RWPE1 (cell line): ENCODE data around the gene IFNLR1.
A peak's percentile ranks its signal among the peaks of the same experiment; 100 is the strongest.

ENCODE experiments used
- CTCF ChIA-PET: fragments of 350-600 bp; sonication (Branson Sonifier 250); formaldehyde crosslinking; extraction: SDS; loops from one replicate; lab custom pipeline; 2021; lab: Yijun Ruan, JAX
- POLR2A ChIA-PET: fragments of 400-600 bp; formaldehyde crosslinking; extraction: SDS; loops from one replicate; lab custom pipeline; 2020; ENCODE audit warnings: antibody characterized with exemption; ENCODE audit not compliant: low non-redundant PET; lab: Yijun Ruan, JAX
- DNase-seq: peaks from one replicate; pipeline ENCODE4 v3.0.0; 2012; ENCODE audit warnings: low spot score
- H3K27ac ChIP-seq: fragments of 450-650 bp; 2 replicates; pipeline ENCODE4 v1.5.1; 2017
- TF ChIP-seq, protein P1 (sequence below): fragments of 450-650 bp; conservative IDR thresholded peaks from 2 replicates; pipeline ENCODE4 v1.5.1; 2017; ENCODE audit warnings: low read depth, mild to moderate bottlenecking

IFNLR1 gene

DNA sequence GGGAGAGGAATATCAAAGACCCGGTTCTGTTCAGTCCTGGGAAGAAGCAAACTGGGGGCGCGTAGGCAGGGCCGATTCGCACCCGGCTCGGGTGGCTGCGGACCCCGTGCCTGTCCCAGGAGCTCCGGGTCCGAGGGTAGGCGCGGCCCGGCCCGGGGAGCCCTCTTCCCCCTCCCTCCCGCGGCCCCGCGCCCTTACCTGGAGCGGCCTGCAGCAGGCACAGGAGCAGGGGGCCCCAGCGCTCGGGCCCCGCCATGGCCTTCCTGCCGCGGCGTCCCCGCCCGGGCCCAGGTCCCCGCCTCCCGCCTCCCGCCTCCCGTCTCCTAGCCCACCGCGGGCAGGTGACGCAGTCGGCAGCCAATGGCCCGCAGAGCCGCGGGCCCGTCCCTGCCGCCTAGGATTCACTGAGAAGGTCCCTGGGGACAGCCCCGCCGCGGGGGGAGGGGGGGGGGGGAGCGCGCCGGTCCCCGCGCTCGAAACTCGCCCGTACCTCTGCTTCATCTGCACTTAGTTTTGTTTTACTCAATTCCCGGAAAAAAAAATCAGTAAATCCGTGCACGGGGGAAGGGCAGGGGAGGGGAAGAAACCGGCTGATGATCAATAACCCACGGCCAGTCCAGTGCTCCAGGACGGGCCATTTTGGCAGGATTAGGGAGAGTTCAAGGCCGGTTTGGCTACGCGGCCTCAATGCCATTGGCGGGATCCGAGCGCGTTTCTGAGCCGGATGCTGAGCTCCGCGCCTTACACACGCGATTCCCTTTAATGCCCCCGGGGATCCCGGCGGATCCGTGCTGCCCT, at the start of gene IFNLR1:
Gene IFNLR1, minus strand, starts transcription at position 297 of the 798 bp plus-strand sequence. Its CDS starts 41 bp downstream, at position 256.
- peak within 1 kb of the TSS; percentile 77 for H3K27ac ChIP-seq
- TF ChIP-seq, protein P1, sequence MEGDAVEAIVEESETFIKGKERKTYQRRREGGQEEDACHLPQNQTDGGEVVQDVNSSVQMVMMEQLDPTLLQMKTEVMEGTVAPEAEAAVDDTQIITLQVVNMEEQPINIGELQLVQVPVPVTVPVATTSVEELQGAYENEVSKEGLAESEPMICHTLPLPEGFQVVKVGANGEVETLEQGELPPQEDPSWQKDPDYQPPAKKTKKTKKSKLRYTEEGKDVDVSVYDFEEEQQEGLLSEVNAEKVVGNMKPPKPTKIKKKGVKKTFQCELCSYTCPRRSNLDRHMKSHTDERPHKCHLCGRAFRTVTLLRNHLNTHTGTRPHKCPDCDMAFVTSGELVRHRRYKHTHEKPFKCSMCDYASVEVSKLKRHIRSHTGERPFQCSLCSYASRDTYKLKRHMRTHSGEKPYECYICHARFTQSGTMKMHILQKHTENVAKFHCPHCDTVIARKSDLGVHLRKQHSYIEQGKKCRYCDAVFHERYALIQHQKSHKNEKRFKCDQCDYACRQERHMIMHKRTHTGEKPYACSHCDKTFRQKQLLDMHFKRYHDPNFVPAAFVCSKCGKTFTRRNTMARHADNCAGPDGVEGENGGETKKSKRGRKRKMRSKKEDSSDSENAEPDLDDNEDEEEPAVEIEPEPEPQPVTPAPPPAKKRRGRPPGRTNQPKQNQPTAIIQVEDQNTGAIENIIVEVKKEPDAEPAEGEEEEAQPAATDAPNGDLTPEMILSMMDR = no peak
- DNase-seq = peak; percentile 66
- POLR2A ChIA-PET = interaction anchor here (0.5 kb wide), 1 partner anchor 23 kb away, joined by 3 read pairs; no protein-coding TSS in a partner anchor
- CTCF ChIA-PET = interaction anchor here (0.5 to 2.1 kb wide), 11 partner anchors 8 to 637 kb away, joined by 3 to 10 read pairs (median 4); partner anchors contain the start of gene NIPAL3

DNA sequence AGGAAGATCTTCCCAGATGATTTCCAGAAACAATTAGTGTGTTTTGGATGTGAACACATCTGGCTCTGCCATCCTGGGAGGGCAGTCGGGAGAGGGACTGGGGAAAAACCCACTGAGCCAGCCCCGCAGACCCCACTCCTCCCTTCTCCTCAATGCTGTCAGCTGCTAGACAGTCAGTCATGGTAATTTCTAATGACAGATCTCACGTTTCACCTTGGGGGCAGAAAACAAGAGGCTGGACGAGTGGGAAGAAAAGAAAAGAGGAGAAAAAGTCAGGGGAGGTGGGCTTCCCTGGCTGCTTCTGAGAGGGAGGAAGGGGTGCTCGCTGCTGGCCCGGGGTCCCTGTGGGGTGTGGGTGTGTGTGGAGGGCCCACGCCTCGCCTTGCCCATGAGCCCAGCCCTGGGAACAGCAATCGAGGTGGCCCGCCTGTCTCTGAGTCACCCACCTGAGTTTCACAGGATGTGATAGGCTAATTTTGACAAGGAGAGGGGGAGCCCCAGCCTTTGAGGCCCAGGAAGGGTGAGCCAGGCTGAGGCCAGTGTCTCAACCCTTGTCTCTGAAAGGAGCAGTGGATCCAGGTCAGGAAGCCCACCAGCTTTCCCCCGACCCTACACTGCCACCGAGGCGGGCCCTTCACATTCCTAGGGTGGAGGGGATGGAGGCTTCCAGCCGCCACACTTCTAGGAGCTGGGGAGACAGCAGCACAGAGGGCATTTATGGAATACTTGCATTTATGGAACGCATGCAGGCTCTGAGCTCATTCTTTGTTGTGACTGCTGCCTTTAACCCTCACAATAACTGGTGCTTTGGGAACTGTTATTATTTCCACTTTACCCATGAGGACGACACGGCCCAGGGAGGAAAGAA, 49.1 kb upstream of the IFNLR1 start:
- DNase-seq = peak; percentile 84
- CTCF ChIA-PET = interaction anchor here (1.3 to 1.4 kb wide), 2 partner anchors 34 to 155 kb away, joined by 3 to 5 read pairs; no protein-coding TSS in a partner anchor
- H3K27ac ChIP-seq = peak overlapping the region; percentile 90
- POLR2A ChIA-PET = interaction anchor here (0.7 kb wide), 1 partner anchor 30 kb away, joined by 3 read pairs; no protein-coding TSS in a partner anchor
- TF ChIP-seq, protein P1 = no peak

DNA sequence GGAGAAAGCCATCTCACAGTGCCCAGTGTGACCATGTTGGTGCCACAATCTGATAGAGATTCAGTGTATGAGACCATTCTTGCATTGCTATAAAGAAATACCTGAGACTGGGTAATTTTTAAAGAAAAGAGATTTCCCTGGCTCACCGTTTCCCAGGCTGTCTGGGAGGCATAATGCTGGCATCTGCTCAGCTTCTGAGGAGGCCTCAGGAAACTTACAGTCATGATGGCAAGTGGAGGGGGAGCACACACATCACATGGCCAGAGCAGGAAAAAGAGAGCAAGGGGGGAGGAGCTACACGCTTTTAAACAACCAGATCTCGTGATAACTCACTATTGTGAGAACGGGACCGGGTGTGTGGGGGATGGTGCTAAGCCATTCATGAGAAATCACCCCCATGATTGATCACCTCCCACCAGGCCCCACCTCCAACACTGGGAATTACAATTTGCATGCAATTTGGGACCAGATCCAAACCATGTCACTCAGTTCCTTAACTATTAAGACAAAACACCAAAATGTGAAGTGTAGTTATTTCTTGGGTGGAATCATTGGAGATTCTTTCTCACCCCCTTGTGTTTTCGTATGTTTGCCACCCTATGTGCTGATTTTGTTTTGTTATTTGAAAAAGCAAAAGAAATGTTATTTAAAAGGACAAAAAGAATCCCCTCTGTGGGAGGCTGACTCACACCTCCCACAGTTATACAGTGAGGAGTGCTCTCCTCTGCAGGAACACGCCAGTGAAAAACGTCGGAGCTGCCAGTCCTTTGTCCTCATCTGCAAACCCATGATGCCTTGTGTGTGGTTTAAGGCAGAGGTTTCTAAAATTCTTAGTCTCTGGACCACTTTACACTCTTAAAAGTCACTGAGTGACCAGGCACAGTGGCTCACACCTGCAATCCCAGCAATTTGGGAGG, 46.9 kb upstream of the IFNLR1 start:
- ChIA-PET CTCF (no interaction called here), POLR2A (no interaction called here)
- DNase-seq = no peak
- TF ChIP-seq, protein P1 = no peak
- H3K27ac ChIP-seq = no peak overlapping the region

DNA sequence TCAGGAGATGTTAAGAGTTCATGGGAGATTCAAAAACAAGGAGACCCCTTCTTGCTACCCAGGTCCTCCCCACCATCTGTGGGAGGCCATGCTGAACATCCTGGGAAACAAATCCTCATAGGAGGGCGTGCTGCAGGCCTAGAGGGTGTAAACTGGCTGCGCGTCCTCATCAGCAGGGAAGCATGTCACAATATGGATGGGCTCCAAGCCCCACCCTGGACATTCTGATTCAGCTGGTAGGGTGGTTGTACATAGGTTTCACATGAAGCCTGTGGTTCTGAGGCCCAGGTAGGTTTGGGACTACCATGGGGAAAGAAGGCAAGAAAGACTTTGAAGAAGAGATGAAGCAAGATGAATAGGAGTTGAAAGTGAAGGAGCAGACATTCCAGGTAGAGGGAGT, 44.6 kb upstream of the IFNLR1 start:
- TF ChIP-seq, protein P1 = no peak
- POLR2A ChIA-PET = no interaction called here
- CTCF ChIA-PET = interaction anchor here (0.7 kb wide), 2 partner anchors 33 to 144 kb away, joined by 3 read pairs; no protein-coding TSS in a partner anchor
- no peak for DNase-seq
- no peak overlapping the region for H3K27ac ChIP-seq

DNA sequence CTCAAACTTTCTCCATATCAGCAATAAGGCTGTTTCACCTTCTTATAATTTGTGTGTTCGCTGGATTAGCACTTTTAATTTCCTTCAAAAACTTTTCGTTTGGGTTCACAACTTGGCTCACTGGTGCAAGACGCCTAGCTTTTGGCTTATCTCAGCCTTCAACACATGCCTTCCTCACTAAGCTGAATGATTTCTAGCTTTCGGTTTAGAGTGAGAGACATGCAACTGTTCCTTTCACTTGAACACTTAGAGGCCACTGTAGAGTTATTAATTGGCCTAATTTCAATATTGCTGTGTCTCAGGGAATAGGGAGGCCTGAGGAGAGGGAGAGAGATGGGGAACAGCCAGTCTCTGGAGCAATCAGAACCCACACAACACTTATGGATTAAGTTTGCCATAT, 41.2 kb upstream of the IFNLR1 start:
- CTCF ChIA-PET = interaction anchor here (0.6 kb wide), 2 partner anchors 68 to 503 kb away, joined by 3 read pairs; no protein-coding TSS in a partner anchor
- TF ChIP-seq, protein P1 = no peak
- H3K27ac ChIP-seq = no peak overlapping the region
- POLR2A ChIA-PET = no interaction called here
- no peak for DNase-seq
